Right kidney (tissue), 1 donor: ENCODE results near the gene SRRM4.

Experiments
- DNase-seq: peaks from one replicate; pipeline ENCODE4 v3.0.0-alpha.2; 2016

The SRRM4 gene

GRCh38 chr12:119204671-119205285 lies 223.4 kb downstream of the SRRM4 start:
- no peak for DNase-seq

- no peak for DNase-seq
Measured at GRCh38 chr12:119206348-119207062, 225.2 kb downstream of the SRRM4 start.

GRCh38 chr12:119207063-119207560 lies 225.8 kb downstream of the SRRM4 start:
- no peak for DNase-seq

GRCh38 chr12:119208626-119209061 lies 227.3 kb downstream of the SRRM4 start:
- DNase-seq: no peak

GRCh38 chr12:119211884-119212283 lies 230.5 kb downstream of the SRRM4 start:
- DNase-seq: no peak
